HepG2 (cell line): Measurements from ENCODE around the gene DHX8. TPM values are rescaled to one million over a fixed set of nuclear protein-coding genes. Genes with fewer than 3 reads are reported as not detected.

Source experiments
- ATAC-seq: fragments of 200-7000 bp; cut with Tn5 transposase; 3 replicates; pipeline ENCODE4 v1.9.1; 2020; ENCODE audit warnings: mild to moderate bottlenecking, moderate library complexity
- BruUV-seq: library from RNA; stranded (reverse); fragments of 400-500 nt; replicated peaks from 2 replicates; lab custom pipeline; 2021; lab: Mats Ljungman, UMichigan
- CTCF ChIA-PET: fragments of 300-600 bp; formaldehyde crosslinking; extraction: SDS; loops from one replicate; lab custom pipeline; 2021; ENCODE audit warnings: low total read pairs, inconsistent platforms, low intra/inter-chr PET ratio; lab: Yijun Ruan, JAX
- POLR2A ChIA-PET: fragments of 350-600 bp; sonication (Branson Sonifier 250); formaldehyde crosslinking; loops from one replicate; lab custom pipeline; 2020; ENCODE audit warnings: antibody characterized with exemption, inconsistent platforms; lab: Yijun Ruan, JAX
- DNase-seq: peaks from one replicate; pipeline ENCODE4 v3.0.0-alpha.2; 2015; ENCODE audit warnings: low spot score
- FAIRE-seq: peaks from 3 replicates; lab custom pipeline; 2011; peaks lifted over from hg19 to GRCh38; lab: Jason Lieb, UNC
- H2AFZ ChIP-seq: one replicate; pipeline ENCODE4 v1.6.1; 2011; ENCODE audit warnings: low read length, inconsistent platforms
- H3K27ac ChIP-seq: fragments of 300-600 bp; 3 replicates; pipeline ENCODE4 v1.8.0; 2011; ENCODE audit warnings: mixed run types, mild to moderate bottlenecking, mixed read lengths, low read length, inconsistent platforms; ENCODE audit not compliant: insufficient read depth; ENCODE audit errors: extremely low read length
- H3K27me3 ChIP-seq, 2 experiments: fragments of 200-600 bp in 1 of 2; 2 replicates in 1 of 2; 3 replicates in 1 of 2; pipeline versions ENCODE4 v1.6.0 to v1.8.0; 2011; ENCODE audit warnings: low read length in 2 of 2, mild to moderate bottlenecking in 2 of 2, moderate library complexity in 2 of 2, inconsistent platforms in 1 of 2; ENCODE audit not compliant: insufficient read depth in 2 of 2, control insufficient read depth in 1 of 2
- H3K36me3 ChIP-seq, 2 experiments: fragments of 200-600 bp in 1 of 2; replicated peaks in 1 of 2; 2 replicates in 1 of 2; 3 replicates in 1 of 2; pipeline versions ENCODE4 v1.5.1 to v1.8.0; 2011; ENCODE audit warnings: low read length in 2 of 2, inconsistent platforms in 1 of 2; ENCODE audit not compliant: insufficient read depth in 2 of 2, control insufficient read depth in 1 of 2
- H3K4me1 ChIP-seq: 2 replicates; pipeline ENCODE4 v1.5.1; 2012; ENCODE audit warnings: low read length, inconsistent platforms; ENCODE audit not compliant: insufficient read depth
- H3K4me2 ChIP-seq: 2 replicates; pipeline ENCODE4 v1.6.0; 2011; ENCODE audit warnings: low read depth, low read length, inconsistent platforms
- H3K4me3 ChIP-seq, 3 experiments: fragments of 200-600 bp in 1 of 3; sonication (generic), shearing (Covaris generic) in 1 of 3; replicated peaks in 1 of 3; 2 replicates each; pipeline ENCODE4 v1.5.1; 2011 to 2016; ENCODE audit warnings: low read length in 3 of 3, inconsistent platforms in 2 of 3, low read depth in 2 of 3, mild to moderate bottlenecking in 2 of 3, control low read depth in 1 of 3, mixed read lengths in 1 of 3; ENCODE audit not compliant: insufficient read depth in 1 of 3
- H3K79me2 ChIP-seq: one replicate; pipeline ENCODE4 v1.6.1; 2011; ENCODE audit warnings: low read length, inconsistent platforms; ENCODE audit not compliant: insufficient read depth
- H3K9ac ChIP-seq: 2 replicates; pipeline ENCODE4 v1.6.0; 2011; ENCODE audit warnings: mild to moderate bottlenecking, low read depth, low read length, inconsistent platforms; ENCODE audit not compliant: insufficient read depth
- H3K9me3 ChIP-seq: 2 replicates; pipeline ENCODE4 v1.5.1; 2012; ENCODE audit warnings: mild to moderate bottlenecking, low read length
- H4K20me1 ChIP-seq: 2 replicates; pipeline ENCODE4 v1.6.0; 2011; ENCODE audit warnings: inconsistent platforms, mild to moderate bottlenecking, low read length, moderate library complexity; ENCODE audit not compliant: insufficient read depth
- ARHGAP35 ChIP-seq: sonication (generic); formaldehyde crosslinking; IDR thresholded peaks from 2 replicates; pipeline ENCODE4 v1.9.0; 2022; ENCODE audit warnings: mild to moderate bottlenecking, inconsistent platforms, moderate library complexity, missing genetic modification reagents, borderline replicate concordance
- ESRRA ChIP-seq: sonication (generic); formaldehyde crosslinking; IDR thresholded peaks from 2 replicates; pipeline ENCODE4 v1.5.1; 2020; ENCODE audit warnings: mild to moderate bottlenecking, low read depth, missing genetic modification reagents
- GZF1 ChIP-seq: sonication (generic); formaldehyde crosslinking; IDR thresholded peaks from 2 replicates; pipeline ENCODE4 v1.5.1; 2020; ENCODE audit warnings: mild to moderate bottlenecking, missing genetic modification reagents
- HDAC2 ChIP-seq: sonication (generic); formaldehyde crosslinking; IDR thresholded peaks from 2 replicates; pipeline ENCODE4 v1.4.0; 2020; ENCODE audit warnings: missing genetic modification reagents
- HDAC6 ChIP-seq: fragments of 200-600 bp; sonication (generic); IDR thresholded peaks from 2 replicates; pipeline ENCODE4 v1.7.0; 2017; ENCODE audit warnings: mild to moderate bottlenecking, antibody characterized with exemption, low read length, low read depth
- HES4 ChIP-seq: sonication (generic); formaldehyde crosslinking; IDR thresholded peaks from 2 replicates; pipeline ENCODE4 v1.9.0; 2021; ENCODE audit warnings: mild to moderate bottlenecking, missing genetic modification reagents, borderline replicate concordance
- MTF2 ChIP-seq: sonication (generic); formaldehyde crosslinking; IDR thresholded peaks from 2 replicates; pipeline ENCODE4 v1.5.0; 2020; ENCODE audit warnings: missing genetic modification reagents, borderline replicate concordance
- NFAT5 ChIP-seq: sonication (generic); formaldehyde crosslinking; IDR thresholded peaks from 2 replicates; pipeline ENCODE4 v1.4.0; 2020; ENCODE audit warnings: missing genetic modification reagents
- THYN1 ChIP-seq: sonication (generic); formaldehyde crosslinking; IDR thresholded peaks from 2 replicates; pipeline ENCODE4 v1.8.1; 2023; ENCODE audit warnings: low read depth, mild to moderate bottlenecking, moderate library complexity, missing genetic modification reagents, borderline replicate concordance
- ZBTB34 ChIP-seq: sonication (generic); formaldehyde crosslinking; IDR thresholded peaks from 2 replicates; pipeline ENCODE4 v1.8.0; 2022; ENCODE audit warnings: mild to moderate bottlenecking, missing genetic modification reagents
- ZBTB8A ChIP-seq: sonication (generic); formaldehyde crosslinking; IDR thresholded peaks from 2 replicates; pipeline ENCODE4 v1.4.0; 2020; ENCODE audit warnings: mild to moderate bottlenecking, low read depth, missing genetic modification reagents, borderline replicate concordance
- ZNF232 ChIP-seq: sonication (generic); formaldehyde crosslinking; IDR thresholded peaks from 2 replicates; pipeline ENCODE4 v1.4.0; 2020; ENCODE audit warnings: missing genetic modification reagents, borderline replicate concordance
- ZNF317 ChIP-seq: sonication (generic); formaldehyde crosslinking; IDR thresholded peaks from 2 replicates; pipeline ENCODE4 v1.5.0; 2020; ENCODE audit warnings: mild to moderate bottlenecking, missing genetic modification reagents
- ZNF414 ChIP-seq: sonication (generic); formaldehyde crosslinking; IDR thresholded peaks from 2 replicates; pipeline ENCODE4 v1.5.0; 2020; ENCODE audit warnings: missing genetic modification reagents
- ZNF816 ChIP-seq: sonication (generic); formaldehyde crosslinking; IDR thresholded peaks from 2 replicates; pipeline ENCODE4 v1.8.0; 2022; ENCODE audit warnings: missing genetic modification reagents, mild to moderate bottlenecking, borderline replicate concordance
- WGBS: methylation state at CpG from one replicate; pipeline ENCODE4 v1.1.6; 2017; ENCODE audit warnings: low lambda C conversion rate; 5-methylcytosine and 5-hydroxymethylcytosine counted together
- in situ Hi-C: cut with HindIII; loops from 2 replicates; pipeline ENCODE4 v1.10.0; 2017; ENCODE audit warnings: low pct_unique_long_range_greater_than_20kb; ENCODE audit not compliant: extremely low pct_ligation_motif_present
- intact Hi-C: fragments of 100-400 bp; cut with micrococcal nuclease; formaldehyde crosslinking; loops from one replicate; pipeline ENCODE4 v1.10.0; 2022; ENCODE audit not compliant: unreplicated experiment
- polyA plus RNA-seq, 8 experiments: library from polyadenylated mRNA; depleted of rRNA in 3 of 8; stranded (reverse) in 7 of 8; unstranded in 1 of 8; fragments of >200 nt; fragmentation: Illumina TruSeq in 4 of 8; extraction: Trizol in 4 of 8; gene quantifications; 2 replicates each; pipeline versions ENCODE4 v1.2.1 to v1.2.3, GENCODE V29; 2011 to 2016; ENCODE audit warnings: low read depth in 4 of 8, missing spikeins in 1 of 8, mixed read lengths in 1 of 8; ENCODE audit not compliant: insufficient read depth in 1 of 8
- total RNA-seq, 5 experiments: library from RNA; depleted of rRNA; stranded (reverse); fragments of >200 nt; fragmentation: Illumina TruSeq; extraction: Trizol; gene quantifications; 2 replicates each; pipeline ENCODE4 v1.2.3, GENCODE V29; 2016; ENCODE audit warnings: low read depth in 1 of 5

Gene DHX8
- total and polyA plus RNA-seq, 2 of the 13 experiments (the other 11 are each of a cell fraction or from before 2014, with no cell fraction given): 24.8 to 48.9 TPM

GRCh38 chr17:43546319-43547188 is 62.8 kb downstream of the DHX8 start, which contains the start of gene ETV4:
ETV4 (minus strand) TSS chr17:43546340; CDS start chr17:43545617, 723 bp downstream.
- peak within 1 kb of the TSS; percentile 100 for H3K9ac ChIP-seq
- H3K27ac ChIP-seq: peak within 1 kb of the TSS; percentile 100
- DNase-seq (peak; percentile 96), ATAC-seq (peak; percentile 68), FAIRE-seq (peak; percentile 74)
- ChIA-PET POLR2A (interaction anchor here (0.7 to 28.7 kb wide), 28 partner anchors 8 to 185 kb away, joined by 3 to 1546 read pairs (median 6); partner anchors contain the start of genes ARL4D and DHX8), CTCF (interaction anchor here (1.5 kb wide), 1 partner anchor 26 kb away, joined by 3 read pairs; no protein-coding TSS in a partner anchor)
- under 1% methylated on average over 42 of the region's 46 CpGs for WGBS
- H3K9me3 ChIP-seq: no peaks in the 10 kb centered on the region
- no peak within 1 kb of the TSS for H2AFZ ChIP-seq
- BruUV-seq: no TSS peak
- no peaks in the 10 kb centered on the region for H4K20me1 ChIP-seq
- H3K4me3 ChIP-seq: peak within 1 kb of the TSS; percentile 84 to 89 (median 87)
- in situ Hi-C loops (no loop called here), intact Hi-C loops (no loop called here)
- H3K36me3 ChIP-seq: peaks cover 0 to 12% of the 10 kb centered on the region in 2 experiments; a peak in 4 of 5 replicates
- peak within 1 kb of the TSS; percentile 98 for H3K4me2 ChIP-seq
- peaks cover 74% of the 10 kb centered on the region for H3K4me1 ChIP-seq
- H3K27me3 ChIP-seq: peaks cover 0 to 7% of the 10 kb centered on the region in 2 experiments; a peak in 1 of 5 replicates
- peaks cover 39% of the 10 kb centered on the region for H3K79me2 ChIP-seq
- peak; percentile 19; the same call in 1 of the 2 replicates for TF ChIP-seq HDAC2
- TF ChIP-seq GZF1 (CRISPR knock-in tag): no peak
- no peak for TF ChIP-seq NFAT5 (CRISPR knock-in tag)
- TF ChIP-seq ZNF414 (CRISPR knock-in tag): 0 out of 2 replicates have a peak, but pooled peaks have one; percentile 0
- 0 out of 2 replicates have a peak, but pooled peaks have one; percentile 26 for TF ChIP-seq ZBTB8A (CRISPR knock-in tag)
- no peak for TF ChIP-seq ZNF816 (CRISPR knock-in tag)
- no peak for TF ChIP-seq ESRRA (CRISPR knock-in tag)
- TF ChIP-seq HDAC6: no peak
- TF ChIP-seq ARHGAP35: no peak
- TF ChIP-seq MTF2 (CRISPR knock-in tag): 0 out of 2 replicates have a peak, but pooled peaks have one; percentile 4
- peak; percentile 67; the same call in 1 of the 2 replicates for TF ChIP-seq ZBTB34 (CRISPR knock-in tag)
- TF ChIP-seq ZNF232 (CRISPR knock-in tag): no peak
- TF ChIP-seq ZNF317 (CRISPR knock-in tag): no peak
- no peak for TF ChIP-seq HES4 (CRISPR knock-in tag)
- TF ChIP-seq THYN1: no peak
